Measurements from ENCODE around the gene ZAP70.

GRCh38 chr2:97671526-97671925 is 41.9 kb upstream of the ZAP70 start:
- TF ChIP-seq, protein P1, sequence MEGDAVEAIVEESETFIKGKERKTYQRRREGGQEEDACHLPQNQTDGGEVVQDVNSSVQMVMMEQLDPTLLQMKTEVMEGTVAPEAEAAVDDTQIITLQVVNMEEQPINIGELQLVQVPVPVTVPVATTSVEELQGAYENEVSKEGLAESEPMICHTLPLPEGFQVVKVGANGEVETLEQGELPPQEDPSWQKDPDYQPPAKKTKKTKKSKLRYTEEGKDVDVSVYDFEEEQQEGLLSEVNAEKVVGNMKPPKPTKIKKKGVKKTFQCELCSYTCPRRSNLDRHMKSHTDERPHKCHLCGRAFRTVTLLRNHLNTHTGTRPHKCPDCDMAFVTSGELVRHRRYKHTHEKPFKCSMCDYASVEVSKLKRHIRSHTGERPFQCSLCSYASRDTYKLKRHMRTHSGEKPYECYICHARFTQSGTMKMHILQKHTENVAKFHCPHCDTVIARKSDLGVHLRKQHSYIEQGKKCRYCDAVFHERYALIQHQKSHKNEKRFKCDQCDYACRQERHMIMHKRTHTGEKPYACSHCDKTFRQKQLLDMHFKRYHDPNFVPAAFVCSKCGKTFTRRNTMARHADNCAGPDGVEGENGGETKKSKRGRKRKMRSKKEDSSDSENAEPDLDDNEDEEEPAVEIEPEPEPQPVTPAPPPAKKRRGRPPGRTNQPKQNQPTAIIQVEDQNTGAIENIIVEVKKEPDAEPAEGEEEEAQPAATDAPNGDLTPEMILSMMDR (conservative IDR thresholded peaks at IDR 0.05; ENCODE audit: low read length), result no peak
- TF ChIP-seq EZH2phosphoT487 (IDR thresholded peaks at IDR 0.05; ENCODE audit: borderline replicate concordance), result no peak

Data from Loucy (cell line).